NCI-H82 (cell line): ENCODE results near the gene ZNF793.
A peak's percentile ranks its signal among the peaks of the same experiment; 100 is the strongest.

Experiments
- DNase-seq: peaks from one replicate; lab custom pipeline; 2025; lab: John Stamatoyannopoulos, UW

The ZNF793 gene

DNA sequence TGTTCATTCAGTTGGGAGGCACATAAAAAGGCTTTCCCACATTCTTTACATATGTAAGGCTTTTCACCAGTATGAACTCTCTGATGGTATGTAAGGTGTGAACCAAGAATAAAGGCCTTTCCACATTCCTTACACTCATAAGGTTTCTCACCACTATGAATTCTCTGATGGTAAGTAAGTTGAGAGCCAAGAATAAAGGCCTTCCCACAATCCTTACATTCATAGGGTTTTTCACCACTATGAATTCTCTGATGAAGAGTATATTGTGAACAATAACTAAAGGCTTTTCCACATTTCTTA, 58.6 kb downstream of the ZNF793 start:
- no peak for DNase-seq

- DNase-seq, result no peak
These were observed 65.5 kb downstream of the ZNF793 start for GRCh38 chr19:37572203-37572602.

- DNase-seq, result peak; percentile 7
These were observed 76.6 kb downstream of the ZNF793 start for GRCh38 chr19:37583340-37583739.
